ENCODE measurements around the gene RMDN3.

RMDN3 gene, protein sequence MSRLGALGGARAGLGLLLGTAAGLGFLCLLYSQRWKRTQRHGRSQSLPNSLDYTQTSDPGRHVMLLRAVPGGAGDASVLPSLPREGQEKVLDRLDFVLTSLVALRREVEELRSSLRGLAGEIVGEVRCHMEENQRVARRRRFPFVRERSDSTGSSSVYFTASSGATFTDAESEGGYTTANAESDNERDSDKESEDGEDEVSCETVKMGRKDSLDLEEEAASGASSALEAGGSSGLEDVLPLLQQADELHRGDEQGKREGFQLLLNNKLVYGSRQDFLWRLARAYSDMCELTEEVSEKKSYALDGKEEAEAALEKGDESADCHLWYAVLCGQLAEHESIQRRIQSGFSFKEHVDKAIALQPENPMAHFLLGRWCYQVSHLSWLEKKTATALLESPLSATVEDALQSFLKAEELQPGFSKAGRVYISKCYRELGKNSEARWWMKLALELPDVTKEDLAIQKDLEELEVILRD

DNA sequence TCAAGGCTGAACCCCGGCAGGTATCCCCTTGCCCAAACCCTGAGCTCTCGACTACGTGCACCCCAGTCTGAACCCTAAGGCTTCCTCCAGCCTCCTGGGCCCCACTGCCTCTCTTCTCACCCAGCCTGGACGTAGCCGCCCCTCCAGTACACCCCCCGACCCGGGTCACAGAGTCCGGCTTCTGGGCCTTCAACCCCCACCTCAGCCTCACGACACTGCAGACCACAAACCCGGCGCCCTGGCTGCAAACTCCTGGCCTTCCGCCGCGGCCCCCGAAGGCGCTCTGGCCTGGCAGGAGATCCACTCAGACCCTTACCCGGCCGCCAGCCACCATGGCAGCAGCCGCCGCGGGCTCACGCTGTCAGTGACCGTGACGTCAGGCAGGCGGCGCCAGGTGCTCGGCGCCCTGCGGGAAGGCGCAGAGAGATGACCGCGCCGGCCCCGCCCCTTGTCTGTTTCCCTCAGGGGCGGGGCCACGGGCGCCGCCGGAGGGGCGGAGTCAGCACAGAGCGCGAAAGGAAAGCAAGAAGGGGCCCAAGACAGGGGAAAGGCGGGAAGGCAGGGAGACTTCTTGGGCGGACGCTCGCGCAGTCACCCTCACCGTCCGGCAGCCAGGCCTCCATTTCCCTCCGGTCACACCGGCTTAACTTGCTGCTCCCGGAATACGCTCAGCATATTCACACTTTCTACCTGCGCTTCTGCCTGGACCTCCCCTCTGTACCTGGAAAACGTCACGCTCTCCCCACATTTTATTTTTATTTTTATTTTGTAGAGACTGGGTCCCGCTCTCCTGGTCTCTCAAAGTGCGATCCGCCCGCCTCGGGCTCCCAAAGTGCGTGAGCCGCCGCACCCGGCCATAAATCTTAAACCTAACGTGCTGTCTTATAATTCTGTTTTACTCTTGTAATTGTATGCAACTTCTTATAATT lies at the start of gene RMDN3:
RMDN3 (minus strand) TSS at position 372 of the 929 bp plus-strand sequence. CDS start 471 bp downstream, outside the sequence.
- DNase-seq = peak; percentile 91

DNA sequence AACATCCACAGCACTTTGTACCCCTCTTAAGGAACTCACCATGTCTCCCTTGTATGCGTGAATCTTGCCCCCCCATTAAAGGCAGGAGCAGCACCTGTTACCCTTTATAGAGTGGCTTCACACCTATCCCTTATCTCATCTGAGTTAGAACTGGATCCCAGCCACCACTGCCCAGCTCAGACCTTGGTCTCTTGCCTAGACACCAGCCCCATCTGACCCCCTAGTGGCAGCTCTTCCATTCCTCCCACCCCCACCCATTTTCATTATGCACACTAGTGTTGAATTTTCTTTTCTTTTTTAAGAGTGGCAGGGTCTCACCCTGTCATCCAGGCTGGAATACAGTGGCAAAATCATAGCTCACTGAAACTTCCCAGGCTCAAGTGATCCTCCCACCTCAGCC lies 48.6 kb upstream of the RMDN3 start:
- DNase-seq = no peak

DNA sequence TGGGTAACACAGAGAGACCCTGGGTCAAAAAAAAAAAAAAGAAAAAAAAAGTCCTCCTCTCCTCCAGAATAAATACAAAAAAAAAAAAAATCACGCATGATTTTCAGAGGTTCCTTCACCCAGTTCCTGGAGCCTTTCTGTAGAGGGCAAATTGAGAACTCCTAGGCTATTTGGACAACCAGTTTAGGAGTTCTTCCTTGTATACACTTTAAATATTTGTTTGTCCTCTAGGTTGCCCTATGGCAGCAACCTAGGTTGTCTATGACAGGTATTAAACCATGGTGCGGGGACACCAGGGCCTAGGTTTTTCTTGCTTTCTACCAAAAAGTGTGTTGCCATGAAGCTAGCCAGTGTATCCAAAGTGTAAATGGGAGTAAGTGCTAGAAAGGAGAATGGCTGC lies 48.0 kb upstream of the RMDN3 start:
- no peak for DNase-seq

DNA sequence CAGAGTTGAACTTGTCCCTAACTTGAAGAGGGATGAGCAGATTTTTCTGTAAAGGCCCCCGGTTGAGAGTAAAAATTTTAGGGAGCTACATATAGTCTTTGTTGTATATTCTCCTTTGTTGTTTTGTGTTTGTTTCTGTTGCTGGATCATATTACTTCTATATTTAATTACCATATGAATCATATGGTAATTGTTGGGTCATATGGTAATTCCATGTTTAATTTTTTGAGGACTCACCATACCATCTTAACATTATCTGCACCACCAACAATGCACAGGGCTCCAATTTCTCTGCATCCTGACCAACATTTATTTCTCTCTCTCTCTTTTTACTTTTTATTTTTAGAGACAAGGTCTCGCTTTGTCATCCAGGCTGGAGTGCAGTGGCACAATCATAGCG lies 44.5 kb upstream of the RMDN3 start:
- DNase-seq = no peak

DNA sequence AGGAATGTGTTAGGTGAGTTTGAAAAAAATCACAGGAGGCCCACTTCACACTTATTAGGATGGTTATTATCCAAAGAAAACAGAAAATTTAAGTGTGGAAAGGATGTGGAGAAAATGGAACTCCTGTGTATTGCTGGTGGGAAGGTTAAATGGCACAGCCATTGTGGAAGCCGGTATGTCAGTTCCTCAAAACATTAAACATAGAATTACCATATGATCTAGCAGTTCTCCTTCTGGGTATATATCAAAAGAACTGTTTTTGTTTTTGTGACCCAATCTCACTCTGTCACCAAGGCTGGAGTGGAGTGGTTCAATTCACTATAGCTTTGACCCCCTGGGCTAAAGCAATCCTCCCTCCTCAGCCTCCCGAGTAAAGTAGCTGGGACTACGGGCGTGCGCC lies 41.5 kb upstream of the RMDN3 start:
- DNase-seq = no peak

DNA sequence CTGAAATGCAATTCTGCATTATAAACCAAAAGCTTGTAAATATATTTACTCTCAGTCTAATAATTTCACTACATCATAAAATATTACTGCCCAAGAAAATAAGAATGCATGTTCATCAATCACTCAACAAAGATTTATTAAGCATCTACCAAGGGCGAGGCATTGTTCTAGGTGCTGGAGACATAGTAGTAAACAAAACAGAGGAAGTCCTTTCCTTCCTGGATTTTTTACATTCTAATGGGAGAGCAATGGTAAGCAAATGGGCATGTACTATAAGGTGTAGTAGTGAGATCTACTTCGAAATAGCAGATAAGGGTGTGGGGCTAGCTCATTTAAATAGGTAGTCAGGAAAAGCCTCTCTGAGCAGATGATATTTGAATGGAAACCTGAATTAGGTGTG lies 41.0 kb upstream of the RMDN3 start:
- no peak for DNase-seq

DNA sequence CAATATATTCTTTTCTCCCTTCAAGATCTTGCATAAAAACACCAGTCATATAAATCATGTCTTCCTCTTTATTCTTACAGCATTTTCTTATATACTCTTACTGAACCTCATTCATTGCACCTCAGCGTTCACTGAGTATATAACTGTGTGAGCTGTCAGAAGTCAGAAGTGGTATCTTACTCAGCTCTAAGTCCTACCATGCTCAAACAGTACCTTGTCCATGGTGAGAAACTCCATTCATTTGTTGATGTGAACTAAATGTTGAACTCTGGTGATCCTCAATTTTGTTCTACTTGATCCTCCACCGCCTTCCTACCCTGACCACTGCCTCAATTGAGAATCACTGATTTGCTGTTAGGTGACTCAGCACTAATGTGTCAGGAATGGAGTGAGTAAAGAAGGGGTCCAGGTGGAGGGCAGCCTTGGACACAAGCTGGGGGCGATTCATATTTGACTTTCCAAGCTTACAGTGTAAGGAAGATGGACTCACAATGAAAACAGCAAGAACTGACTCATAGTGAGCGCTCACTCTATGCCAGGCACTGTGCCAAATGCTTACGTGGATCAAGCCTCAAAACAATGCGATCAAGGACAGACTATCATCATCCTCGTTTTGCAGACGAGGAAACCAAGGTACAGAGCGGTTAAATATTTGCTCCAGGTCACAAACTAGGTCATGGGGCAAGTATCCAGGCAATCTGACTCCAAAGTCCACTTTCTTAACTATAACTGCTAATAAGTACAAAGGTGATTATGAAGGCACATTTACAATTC lies 38.3 kb upstream of the RMDN3 start:
- DNase-seq = no peak

DNA sequence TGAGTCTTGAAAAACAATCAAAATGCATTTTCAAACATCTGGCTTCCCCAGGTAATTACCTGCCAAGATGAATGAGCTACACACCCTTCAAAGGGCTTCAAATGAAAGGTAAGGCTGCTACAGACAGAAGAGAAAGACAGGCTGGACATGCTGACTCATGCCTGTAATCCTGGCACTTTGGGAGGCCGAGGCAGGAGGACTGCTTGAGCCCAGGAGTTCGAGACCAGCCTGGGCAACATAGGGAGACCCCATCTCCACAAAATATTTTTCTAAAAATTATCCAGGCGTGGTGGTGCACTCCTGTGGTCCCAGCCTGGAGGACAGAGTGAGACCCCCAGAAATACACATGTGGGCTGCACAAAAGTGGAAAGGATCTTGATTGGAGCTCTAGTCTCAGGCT lies 37.3 kb upstream of the RMDN3 start:
- DNase-seq = no peak

DNA sequence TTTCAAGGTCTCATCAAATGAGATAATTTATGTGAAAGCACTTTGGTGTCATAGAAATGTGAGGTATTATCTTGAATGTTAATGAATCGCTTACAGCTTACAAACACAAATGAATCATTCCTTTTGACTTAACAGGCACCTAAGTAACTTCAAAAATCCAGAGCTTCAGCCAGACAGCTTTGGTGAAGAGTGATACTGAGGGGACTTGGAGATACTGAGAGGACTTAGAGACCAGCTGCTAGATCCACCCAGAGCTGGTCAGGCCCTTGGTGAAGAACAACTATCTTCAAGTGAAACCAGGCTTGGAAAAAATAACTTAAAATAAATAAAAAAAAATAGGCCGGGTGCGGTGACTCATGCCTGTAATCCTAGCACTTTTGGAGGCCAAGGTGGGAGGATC lies 35.7 kb upstream of the RMDN3 start:
- no peak for DNase-seq

DNA sequence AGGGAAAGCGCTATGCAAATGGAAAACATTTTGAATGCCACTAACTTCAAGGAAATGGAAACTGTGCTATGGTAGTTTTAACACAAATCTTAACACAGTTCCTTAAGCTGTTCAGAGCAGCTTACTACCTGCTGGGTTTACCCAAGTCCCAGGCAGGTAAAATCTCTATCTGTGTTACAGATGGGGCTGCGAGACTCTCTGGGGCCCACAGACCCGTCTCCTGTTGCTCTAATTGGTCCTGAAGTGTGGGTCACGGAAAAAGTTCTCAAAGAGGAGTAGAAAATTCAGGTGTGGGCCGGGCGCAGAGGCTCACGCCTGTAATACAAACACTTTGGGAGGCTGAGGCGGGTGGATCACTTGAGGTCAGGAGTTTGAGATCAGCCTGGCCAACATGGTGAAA lies 34.9 kb upstream of the RMDN3 start:
- DNase-seq = no peak

DNA sequence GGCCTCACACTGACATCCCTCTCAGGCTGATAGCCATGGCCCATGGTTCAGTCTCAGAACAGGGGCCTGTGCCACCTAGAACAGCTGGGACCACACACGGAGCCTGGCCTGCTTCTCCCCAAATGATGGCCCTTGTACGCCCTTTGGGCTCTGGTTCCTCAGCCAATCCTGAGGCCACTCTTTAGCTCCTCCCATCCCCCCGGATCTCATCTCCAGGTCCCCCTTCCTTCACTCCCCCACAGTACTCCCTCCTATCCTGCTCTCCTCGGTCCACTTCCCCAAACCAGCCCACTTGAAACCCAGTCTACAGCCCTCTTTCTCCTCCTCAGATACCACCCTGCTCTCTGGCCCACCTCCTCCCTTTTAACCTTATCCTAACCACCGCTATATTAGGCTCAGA lies 34.1 kb upstream of the RMDN3 start:
- DNase-seq = no peak

DNA sequence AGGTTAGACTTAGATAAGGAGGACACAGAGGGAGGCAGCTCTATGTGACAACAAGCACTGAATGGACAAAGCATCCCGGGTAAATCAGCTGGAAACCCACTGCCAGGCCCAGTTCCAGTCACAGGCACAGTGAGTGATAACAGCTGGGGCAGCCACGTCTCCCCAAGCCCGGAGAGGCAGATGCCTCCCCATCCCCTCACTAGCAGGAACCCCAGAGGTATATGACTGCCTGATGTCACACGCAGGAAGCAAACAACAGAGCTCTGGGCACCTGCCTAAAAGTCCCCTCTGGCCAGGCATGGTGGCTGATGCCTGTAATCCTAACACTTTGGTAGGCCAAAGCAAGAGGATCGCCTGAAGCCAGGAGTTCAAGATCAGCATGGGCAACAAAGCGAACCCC lies 32.9 kb upstream of the RMDN3 start:
- no peak for DNase-seq

DNA sequence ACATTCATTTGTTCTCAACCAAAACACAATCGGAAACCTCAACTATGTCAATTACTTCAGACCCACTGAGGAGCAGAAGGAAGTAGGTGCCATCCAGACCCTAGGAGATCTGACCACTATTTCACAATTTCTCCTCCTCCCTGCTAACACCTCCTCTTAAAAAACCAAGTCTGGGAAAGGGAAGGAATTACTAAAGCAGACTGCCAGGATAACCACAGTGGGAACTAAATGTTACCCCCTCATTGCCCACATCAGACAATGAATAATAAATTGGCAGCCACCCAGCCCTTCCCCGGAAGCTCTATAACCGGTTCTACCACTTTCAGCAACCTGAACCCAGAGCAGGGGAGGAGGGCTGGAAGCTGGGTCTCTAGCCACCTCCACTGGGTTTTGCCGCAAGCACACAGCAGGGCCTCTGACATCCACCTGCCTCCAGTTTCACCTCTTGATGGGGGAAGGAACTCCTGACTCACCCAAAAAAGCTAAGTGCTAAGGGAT lies 32.3 kb upstream of the RMDN3 start:
- DNase-seq = no peak

DNA sequence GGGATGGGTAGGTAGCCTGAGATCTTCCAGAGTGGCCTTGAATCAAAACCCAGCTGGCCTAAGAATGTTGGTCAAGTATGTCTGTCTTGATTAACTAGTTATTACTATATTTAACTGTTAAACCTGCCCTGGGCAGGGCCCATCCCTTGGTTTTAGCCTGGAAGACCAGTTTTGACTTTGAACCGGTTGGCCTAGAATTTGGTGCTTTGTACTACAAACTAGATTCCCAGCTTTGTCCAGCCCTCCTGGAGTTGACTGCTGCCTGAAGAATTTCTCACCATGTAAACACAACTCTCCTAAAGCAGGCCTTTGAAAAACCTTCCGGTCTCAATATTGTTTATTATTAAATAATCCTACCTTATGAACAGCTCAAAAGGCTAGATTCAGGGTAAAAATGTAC lies 30.8 kb upstream of the RMDN3 start:
- no peak for DNase-seq

DNA sequence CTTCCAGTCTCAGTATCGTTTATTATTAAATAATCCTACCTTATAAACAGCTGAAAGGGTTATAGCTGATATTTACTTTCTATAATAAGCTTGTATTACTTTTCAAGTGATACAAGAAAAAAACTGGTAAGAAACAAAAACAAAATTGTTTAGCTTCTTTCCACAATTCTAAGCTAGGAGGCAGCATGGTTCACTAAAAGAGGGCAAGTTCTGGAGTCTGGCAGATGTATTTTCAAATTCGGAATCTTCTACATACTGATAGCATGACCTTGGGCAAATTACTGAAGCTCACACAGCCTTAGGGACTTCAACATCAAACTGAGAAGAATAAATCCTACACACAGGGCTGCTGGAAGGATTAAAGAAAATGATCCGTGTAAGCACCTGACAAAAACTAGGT lies 30.1 kb upstream of the RMDN3 start:
- DNase-seq = no peak

DNA sequence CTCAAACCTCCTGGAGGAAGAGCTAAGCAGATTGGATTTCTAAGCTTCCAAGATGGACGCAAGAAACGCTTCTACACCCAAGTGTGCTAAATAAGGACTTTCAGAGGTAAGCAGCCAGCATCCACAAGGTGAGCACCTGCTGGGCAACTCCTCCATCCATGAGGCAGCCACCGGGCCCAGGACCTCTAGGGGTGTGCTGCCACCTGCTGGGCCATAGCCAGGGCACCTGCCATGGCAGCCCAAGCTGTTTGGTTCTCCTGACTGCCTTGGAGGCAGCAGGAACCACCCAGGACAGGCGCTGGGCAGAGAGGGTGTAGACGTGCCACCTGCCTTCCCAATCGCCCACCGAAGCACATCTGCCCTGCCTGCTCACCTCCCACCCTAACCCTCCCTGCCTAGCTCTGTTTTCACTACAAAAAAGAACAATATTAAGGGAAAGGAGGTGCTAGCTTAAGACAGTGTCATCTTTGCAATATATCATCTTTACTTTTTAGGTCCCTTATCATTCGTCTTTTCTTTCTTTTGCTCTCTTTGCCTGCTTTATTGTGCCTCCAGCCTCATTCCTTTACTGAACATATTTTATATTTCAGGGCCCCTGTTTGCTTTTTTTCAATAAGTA lies 27.7 kb upstream of the RMDN3 start:
- DNase-seq = peak; percentile 77

DNA sequence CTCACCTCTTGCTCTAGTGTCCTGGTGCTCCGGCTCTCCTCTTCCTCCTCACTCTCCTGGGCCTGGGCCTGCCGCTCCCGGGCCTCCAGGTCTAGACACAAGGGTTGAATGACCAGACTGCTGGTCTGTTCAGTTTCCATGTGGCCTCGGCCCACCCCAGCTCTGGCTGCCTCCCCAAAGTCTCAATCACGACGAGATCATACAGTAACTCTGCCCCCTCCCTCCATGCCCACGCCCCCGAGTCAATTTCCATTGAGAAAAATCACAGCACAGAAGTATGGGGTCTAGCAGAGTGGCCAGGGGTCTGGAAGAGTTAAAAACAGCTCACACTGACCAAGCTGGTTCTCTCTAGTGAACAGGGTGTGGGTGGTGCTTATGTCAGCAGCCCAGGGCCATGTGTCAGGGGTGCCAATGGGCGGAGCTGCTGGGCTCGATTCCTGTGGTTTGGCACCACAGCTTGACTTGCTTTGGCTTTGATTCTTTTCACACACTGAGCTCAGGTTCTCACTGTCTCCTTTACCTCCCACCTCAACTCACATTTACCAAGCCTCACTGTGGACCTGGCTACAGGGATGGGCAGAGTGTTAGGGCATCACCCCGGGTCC lies 21.6 kb upstream of the RMDN3 start:
- peak; percentile 60 for DNase-seq

DNA sequence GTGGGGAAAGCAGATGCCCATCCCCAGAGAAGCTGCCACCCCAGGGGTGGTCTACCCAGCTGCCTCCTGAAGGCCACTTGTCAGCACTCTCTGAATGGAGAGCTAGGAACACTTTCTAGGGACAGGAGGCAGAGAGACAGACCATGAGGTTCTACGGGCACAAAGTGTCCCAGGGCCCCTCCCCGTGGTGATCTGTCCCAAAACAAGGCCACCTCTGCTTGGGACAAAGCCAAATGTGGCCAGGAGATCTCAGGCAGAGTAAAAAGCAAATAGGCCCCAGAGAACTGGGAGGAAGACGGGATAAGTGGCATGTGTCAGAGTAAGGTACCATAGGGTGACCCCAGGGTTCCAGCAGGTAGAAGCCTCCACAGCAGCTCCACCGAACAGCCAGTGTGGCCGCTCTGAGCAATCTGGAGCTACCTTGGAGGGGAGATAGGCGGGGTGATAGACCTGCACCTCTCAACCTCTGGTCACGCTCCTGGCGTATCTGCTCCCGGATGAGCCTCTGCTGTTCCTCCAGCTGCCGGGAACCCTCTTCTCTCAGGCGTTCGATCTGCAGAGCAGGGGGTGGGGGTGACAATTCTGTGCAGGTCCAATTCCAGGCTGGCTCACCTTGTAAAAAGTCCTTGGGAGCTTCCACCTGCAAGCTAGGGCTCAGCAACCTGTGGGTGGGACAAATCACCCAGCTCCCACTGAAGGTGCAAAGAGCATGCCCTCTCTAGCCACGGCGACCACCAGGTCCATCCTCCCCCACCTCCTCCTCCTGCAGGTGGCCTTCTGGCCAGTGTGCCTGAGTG lies 20.9 kb upstream of the RMDN3 start:
- DNase-seq = no peak

DNA sequence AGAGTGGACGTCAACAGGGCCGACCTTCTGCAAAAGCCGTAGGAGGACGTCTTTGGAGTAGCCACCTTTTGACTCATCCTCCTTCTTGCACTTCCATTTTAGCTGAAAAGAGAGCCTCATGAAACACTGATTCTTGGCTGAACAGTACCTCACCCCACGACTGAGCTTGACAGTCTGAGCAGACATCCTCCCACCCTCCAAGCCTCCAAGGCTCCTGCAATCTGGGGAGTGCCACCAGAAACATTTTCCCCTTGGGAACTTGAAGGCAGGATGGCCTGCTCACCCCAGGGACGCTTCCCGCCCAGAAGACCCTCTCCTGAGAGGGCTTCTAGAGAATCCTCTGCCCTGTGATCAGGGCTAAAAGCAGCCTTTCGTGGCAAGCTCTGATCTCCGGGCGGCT lies 20.0 kb upstream of the RMDN3 start:
- no peak for DNase-seq

DNA sequence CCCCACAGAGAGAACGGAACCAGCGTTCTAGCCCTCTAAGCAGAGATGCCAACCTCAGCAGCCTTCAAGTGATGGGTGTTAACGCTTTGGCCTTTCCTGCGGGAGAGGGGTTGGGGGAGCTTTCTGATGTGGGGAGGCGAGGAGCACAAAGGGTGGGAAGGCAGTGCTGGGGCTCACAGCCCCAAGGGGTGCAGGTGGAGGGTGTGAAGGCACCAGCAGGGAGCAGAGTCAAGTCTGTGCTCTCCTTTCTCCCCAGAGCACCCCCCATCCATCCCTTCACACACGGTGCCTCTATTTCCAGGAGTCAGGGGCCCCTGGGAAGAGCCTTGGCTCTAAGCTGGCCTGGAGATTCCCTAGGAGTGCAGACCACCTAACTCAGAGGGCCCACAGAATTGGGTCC lies 18.8 kb upstream of the RMDN3 start:
- no peak for DNase-seq

DNA sequence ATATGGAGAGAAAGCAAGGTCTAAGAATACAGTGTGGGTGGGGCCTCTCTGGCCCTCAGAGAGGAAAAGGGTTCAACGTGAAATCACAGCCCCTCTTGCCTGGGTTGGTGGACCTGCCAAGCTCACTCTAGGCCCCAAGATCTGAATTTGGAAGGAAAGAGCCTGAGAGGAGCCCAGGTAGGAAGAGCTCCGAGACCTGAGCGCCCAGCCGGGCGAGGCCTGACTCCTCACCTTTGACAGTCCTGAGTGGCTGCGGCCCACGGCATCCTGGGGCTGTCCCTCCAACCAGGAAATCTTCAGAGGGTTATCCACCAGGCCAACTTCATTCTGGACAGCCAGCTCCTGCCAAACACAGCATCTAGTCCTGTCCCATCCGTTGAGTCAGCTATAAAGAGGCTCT lies 18.4 kb upstream of the RMDN3 start:
- DNase-seq = no peak
